CD8-positive, alpha-beta memory T cell (primary cell): ENCODE data around the gene HDAC3. TPM values are rescaled to one million over a fixed set of nuclear protein-coding genes. Genes with fewer than 3 reads are reported as not detected.
A peak's percentile ranks its signal among the peaks of the same experiment; 100 is the strongest.

ENCODE experiments used
- CTCF ChIA-PET: fragments of 350-600 bp; sonication (Branson Sonifier 250); formaldehyde crosslinking; loops from one replicate; lab custom pipeline; 2021; ENCODE audit warnings: antibody characterized with exemption; lab: Charles Lee
- POLR2A ChIA-PET: fragments of 350-600 bp; sonication (Branson Sonifier 250); formaldehyde crosslinking; loops from one replicate; lab custom pipeline; 2021; ENCODE audit warnings: antibody characterized with exemption; lab: Charles Lee
- DNase-seq, 5 donors: peaks; one replicate each; pipeline versions ENCODE4 v3.0.0 to v3.0.0-alpha.2; 2020 to 2022; ENCODE audit warnings: mixed read lengths in 1 of 5
- H3K27ac ChIP-seq: one replicate; pipeline ENCODE4 v1.7.0; 2013; ENCODE audit warnings: low read depth, mild to moderate bottlenecking, low read length, moderate library complexity
- H3K27me3 ChIP-seq: 2 replicates; pipeline ENCODE4 v1.7.0; 2013; ENCODE audit warnings: low read length, mild to moderate bottlenecking; ENCODE audit not compliant: insufficient read depth, poor library complexity, severe bottlenecking
- H3K36me3 ChIP-seq: 2 replicates; pipeline ENCODE4 v1.7.0; 2013; ENCODE audit warnings: mild to moderate bottlenecking, low read length, moderate library complexity; ENCODE audit not compliant: insufficient read depth
- H3K4me1 ChIP-seq: 2 replicates; pipeline ENCODE4 v1.7.0; 2013; ENCODE audit warnings: mild to moderate bottlenecking, low read length, moderate library complexity; ENCODE audit not compliant: insufficient read depth
- H3K4me3 ChIP-seq: 2 replicates; pipeline ENCODE4 v1.7.0; 2013; ENCODE audit warnings: mild to moderate bottlenecking, low read length
- H3K9me3 ChIP-seq: 2 replicates; pipeline ENCODE4 v1.7.0; 2013; ENCODE audit warnings: mild to moderate bottlenecking, low read length
- H3K27ac Mint-ChIP-seq, 8 donors: one replicate each; pipeline ENCODE4 v1.8.0; 2020 to 2021; ENCODE audit warnings: mixed read lengths in 8 of 8, mild to moderate bottlenecking in 6 of 8, inconsistent platforms in 3 of 8, moderate library complexity in 3 of 8
- H3K27me3 Mint-ChIP-seq, 2 donors: one replicate each; pipeline ENCODE4 v1.8.0; 2020 to 2021; ENCODE audit warnings: mixed read lengths in 2 of 2, mild to moderate bottlenecking in 1 of 2, moderate library complexity in 1 of 2
- H3K36me3 Mint-ChIP-seq, 3 donors: one replicate each; pipeline ENCODE4 v1.8.0; 2020 to 2021; ENCODE audit warnings: mixed read lengths in 3 of 3, inconsistent platforms in 1 of 3, mild to moderate bottlenecking in 1 of 3
- H3K4me1 Mint-ChIP-seq, 3 donors: one replicate each; pipeline ENCODE4 v1.8.0; 2020 to 2021; ENCODE audit warnings: mixed read lengths in 3 of 3, inconsistent platforms in 1 of 3, mild to moderate bottlenecking in 1 of 3
- H3K4me3 Mint-ChIP-seq, 7 donors: one replicate each; pipeline ENCODE4 v1.8.0; 2020 to 2021; ENCODE audit warnings: mixed read lengths in 7 of 7, mild to moderate bottlenecking in 6 of 7, moderate library complexity in 4 of 7, inconsistent platforms in 2 of 7
- H3K9me3 Mint-ChIP-seq, 5 donors: one replicate each; pipeline ENCODE4 v1.8.0; 2020 to 2022; ENCODE audit warnings: mixed read lengths in 5 of 5, mild to moderate bottlenecking in 3 of 5, moderate library complexity in 2 of 5, inconsistent platforms in 1 of 5
- polyA plus RNA-seq: library from polyadenylated mRNA; unstranded; fragments of 300-500 nt; fragmentation: Illumina TruSeq; gene quantifications from one replicate; pipeline ENCODE4 v1.2.3, GENCODE V29; 2021
- total RNA-seq, 2 experiments: library from RNA; stranded (reverse); gene quantifications; one replicate each; pipeline ENCODE4 v1.2.3, GENCODE V29; 2021

Gene HDAC3
- total and polyA plus RNA-seq, 3 experiments from 2014 or later, result 74.8 to 92.8 (median 78.6) TPM

GRCh38 chr5:141609044-141609443 is 27.6 kb downstream of the HDAC3 start:
- Histone ChIP-seq H3K9me3 (no peaks in the 10 kb centered on the region), H3K4me1 (peaks cover 91% of the 10 kb centered on the region), H3K27ac (no peak overlapping the region), H3K36me3 (peaks cover 3% of the 10 kb centered on the region), H3K27me3 (no peaks in the 10 kb centered on the region), H3K4me3 (peak overlapping the region; percentile 3)
- H3K4me3 Mint-ChIP-seq, result peak overlapping the region in 4 of 7 donors; percentile 38 to 72 (median 60)
- H3K36me3 Mint-ChIP-seq, result peaks cover 0 to 31% (median 12%) of the 10 kb centered on the region in 3 donors
- H3K4me1 Mint-ChIP-seq, result peaks cover 90 to 94% (median 93%) of the 10 kb centered on the region in 3 donors
- ChIA-PET CTCF (interaction anchor here (0.6 to 14.7 kb wide), 4 partner anchors 8 to 42 kb away, joined by 3 to 175 read pairs (median 30); partner anchors contain the start of genes DIAPH1, HDAC3 and RELL2), POLR2A (interaction anchor here (0.6 to 6.3 kb wide), 3 partner anchors 9 to 107 kb away, joined by 5 to 70 read pairs (median 7); partner anchors contain the start of gene DIAPH1)
- DNase-seq, result no peak
- no peaks in the 10 kb centered on the region for H3K9me3 Mint-ChIP-seq
- peak overlapping the region in 6 of 8 donors; percentile 78 to 99 (median 89) for H3K27ac Mint-ChIP-seq
- no peaks in the 10 kb centered on the region for H3K27me3 Mint-ChIP-seq

- DNase-seq, result no peak
- POLR2A ChIA-PET, result interaction anchor here (0.6 to 6.3 kb wide), 4 partner anchors 10 to 963 kb away, joined by 3 to 70 read pairs (median 6); partner anchors contain the start of gene DIAPH1
- Mint-ChIP-seq H3K4me1 (peaks cover 90 to 94% (median 93%) of the 10 kb centered on the region in 3 donors), H3K36me3 (peaks cover 0 to 31% (median 12%) of the 10 kb centered on the region in 3 donors), H3K4me3 (peak overlapping the region; percentile 38 to 78 (median 61)), H3K27ac (peak overlapping the region; percentile 77 to 99 (median 92)), H3K9me3 (no peaks in the 10 kb centered on the region), H3K27me3 (no peaks in the 10 kb centered on the region)
- peak overlapping the region; percentile 2 for H3K27ac ChIP-seq
- peak overlapping the region; percentile 12 for H3K4me3 ChIP-seq
- H3K4me1 ChIP-seq, result peaks cover 91% of the 10 kb centered on the region
- no peaks in the 10 kb centered on the region for H3K27me3 ChIP-seq
- CTCF ChIA-PET, result interaction anchor here (0.6 to 14.7 kb wide), 4 partner anchors 8 to 41 kb away, joined by 3 to 175 read pairs (median 30); partner anchors contain the start of genes DIAPH1, HDAC3 and RELL2
- H3K36me3 ChIP-seq, result peaks cover 3% of the 10 kb centered on the region
- H3K9me3 ChIP-seq, result no peaks in the 10 kb centered on the region
Observed at GRCh38 chr5:141608557-141608956, 28.1 kb downstream of the HDAC3 start.

DNA sequence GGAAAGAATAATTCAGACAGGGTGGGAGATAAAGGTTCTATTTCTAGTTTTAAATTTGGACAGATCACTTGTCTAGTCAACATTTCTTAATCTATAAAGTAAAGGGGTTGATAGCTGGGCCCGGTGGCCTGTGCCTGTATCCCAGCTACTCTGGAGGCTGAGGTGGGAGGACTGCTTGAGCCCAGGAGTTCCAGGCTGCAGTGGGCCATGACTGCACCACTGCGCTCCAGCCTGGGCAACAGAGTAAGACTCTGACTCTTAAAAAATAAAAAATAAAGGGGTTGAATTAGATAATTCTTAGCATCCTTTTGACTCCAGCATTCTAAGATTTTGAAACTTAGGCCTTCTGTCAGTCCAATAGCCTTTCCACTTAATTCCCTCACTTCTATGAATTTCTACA is 28.6 kb downstream of the HDAC3 start:
- Histone ChIP-seq H3K27ac (peak overlapping the region; percentile 2), H3K4me3 (no peak overlapping the region), H3K36me3 (peaks cover 3% of the 10 kb centered on the region), H3K4me1 (peaks cover 91% of the 10 kb centered on the region), H3K9me3 (no peaks in the 10 kb centered on the region), H3K27me3 (no peaks in the 10 kb centered on the region)
- ChIA-PET POLR2A (interaction anchor here (0.6 to 6.3 kb wide), 2 partner anchors 10 to 962 kb away, joined by 3 to 70 read pairs; partner anchors contain the start of gene DIAPH1), CTCF (interaction anchor here (1.8 to 14.7 kb wide), 3 partner anchors 9 to 41 kb away, joined by 5 to 175 read pairs (median 55); partner anchors contain the start of gene DIAPH1)
- no peaks in the 10 kb centered on the region for H3K27me3 Mint-ChIP-seq
- H3K36me3 Mint-ChIP-seq, result peaks cover 0 to 28% (median 12%) of the 10 kb centered on the region in 3 donors
- no peak for DNase-seq
- peak overlapping the region; percentile 77 to 99 (median 92) for H3K27ac Mint-ChIP-seq
- no peaks in the 10 kb centered on the region for H3K9me3 Mint-ChIP-seq
- H3K4me1 Mint-ChIP-seq, result peaks cover 89 to 94% (median 93%) of the 10 kb centered on the region in 3 donors
- peak overlapping the region; percentile 38 to 80 (median 67) for H3K4me3 Mint-ChIP-seq

- Mint-ChIP-seq H3K4me3 (peak overlapping the region; percentile 66 to 82 (median 77)), H3K27me3 (no peaks in the 10 kb centered on the region), H3K4me1 (peaks cover 89 to 96% (median 96%) of the 10 kb centered on the region in 3 donors), H3K9me3 (no peaks in the 10 kb centered on the region), H3K36me3 (peaks cover 0 to 11% (median 9%) of the 10 kb centered on the region in 3 donors), H3K27ac (peak overlapping the region; percentile 77 to 99 (median 92))
- Histone ChIP-seq H3K9me3 (no peaks in the 10 kb centered on the region), H3K4me3 (peak overlapping the region; percentile 33), H3K4me1 (peaks cover 90% of the 10 kb centered on the region), H3K27ac (peak overlapping the region; percentile 67), H3K27me3 (no peaks in the 10 kb centered on the region), H3K36me3 (no peaks in the 10 kb centered on the region)
- ChIA-PET POLR2A (interaction anchor here (0.7 to 6.3 kb wide), 3 partner anchors 9 to 14 kb away, joined by 4 to 70 read pairs (median 7); partner anchors contain the start of gene DIAPH1), CTCF (interaction anchor here (1.8 to 14.7 kb wide), 4 partner anchors 11 to 31 kb away, joined by 4 to 175 read pairs (median 30); partner anchors contain the start of genes DIAPH1, HDAC3 and RELL2)
- peak; percentile 54 to 88 (median 85) for DNase-seq
Observed at GRCh38 chr5:141605523-141606277, 30.9 kb downstream of the HDAC3 start.

DNA sequence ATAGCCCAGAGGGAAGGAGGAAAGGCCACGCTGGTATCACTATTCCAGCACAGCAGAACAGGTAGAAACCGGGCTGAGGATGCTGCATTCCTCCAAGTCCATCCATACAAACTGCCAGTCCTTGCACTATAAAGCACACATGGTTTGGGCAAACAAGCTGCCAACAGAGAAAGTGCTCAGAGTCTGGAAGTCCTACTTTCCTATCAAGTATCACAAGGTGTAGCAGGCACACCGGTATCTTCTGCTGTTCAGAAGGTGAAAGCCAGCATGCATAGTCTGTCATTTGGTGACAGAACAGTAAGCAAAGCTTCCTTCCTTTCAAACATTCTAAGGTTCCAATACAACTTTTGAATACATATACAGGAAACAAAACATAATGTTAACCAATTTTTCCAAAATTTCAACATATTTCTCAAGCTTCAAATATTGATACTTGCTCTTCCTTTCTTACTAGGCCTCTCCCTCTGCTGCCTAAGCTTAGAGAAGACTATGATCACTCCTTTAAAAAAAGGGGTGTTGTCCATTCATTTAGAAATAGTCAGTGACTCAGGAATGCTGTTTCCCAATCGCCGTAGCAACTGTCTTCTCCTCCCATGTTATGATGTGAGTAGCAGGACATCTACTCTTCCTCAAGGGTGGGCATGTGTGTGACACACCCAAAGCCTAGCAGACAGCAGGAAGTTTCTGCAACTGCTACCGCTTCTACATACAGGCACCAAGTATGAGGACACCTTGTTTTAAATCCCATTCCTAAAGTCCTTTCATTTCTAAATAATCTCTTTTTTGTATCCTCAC is 32.5 kb downstream of the HDAC3 start:
- ChIA-PET POLR2A (interaction anchor here (0.9 to 6.3 kb wide), 2 partner anchors 14 to 47 kb away, joined by 3 to 70 read pairs; partner anchors contain the start of genes DIAPH1 and FCHSD1), CTCF (interaction anchor here (4.8 to 14.7 kb wide), 2 partner anchors 12 to 13 kb away, joined by 46 to 175 read pairs; partner anchors contain the start of gene DIAPH1)
- Histone ChIP-seq H3K9me3 (no peaks in the 10 kb centered on the region), H3K36me3 (no peaks in the 10 kb centered on the region), H3K27ac (peak overlapping the region; percentile 7), H3K4me1 (peaks cover 96% of the 10 kb centered on the region), H3K27me3 (no peaks in the 10 kb centered on the region), H3K4me3 (peak overlapping the region; percentile 36)
- H3K36me3 Mint-ChIP-seq, result peaks cover 0 to 7% (median 5%) of the 10 kb centered on the region in 3 donors
- H3K27me3 Mint-ChIP-seq, result no peaks in the 10 kb centered on the region
- peak overlapping the region; percentile 41 to 83 (median 81) for H3K4me3 Mint-ChIP-seq
- no peaks in the 10 kb centered on the region for H3K9me3 Mint-ChIP-seq
- H3K4me1 Mint-ChIP-seq, result peaks cover 93 to 100% (median 98%) of the 10 kb centered on the region in 3 donors
- DNase-seq, result peak in 1 of 5 donors; percentile 29
- H3K27ac Mint-ChIP-seq, result peak overlapping the region; percentile 79 to 99 (median 94)

DNA sequence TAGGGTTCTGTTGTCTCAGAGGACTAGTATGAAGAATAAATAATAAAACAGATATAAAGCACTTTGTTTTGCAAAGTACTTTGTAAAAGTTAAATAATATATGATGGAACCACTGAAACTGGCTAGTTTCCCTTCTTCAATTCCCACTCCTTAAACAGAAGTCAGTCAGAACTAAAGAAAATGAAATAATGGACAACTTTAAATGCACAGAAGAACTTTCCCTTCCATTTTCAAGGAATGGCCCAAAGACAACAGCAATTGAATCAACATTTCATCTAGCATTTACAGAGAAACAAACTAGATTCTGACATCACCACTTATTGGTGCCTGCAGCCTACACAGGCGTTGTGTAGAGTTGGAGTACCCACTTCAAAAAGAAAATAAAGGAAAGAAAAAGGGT is 34.0 kb downstream of the HDAC3 start:
- Histone ChIP-seq H3K27ac (no peak overlapping the region), H3K36me3 (no peaks in the 10 kb centered on the region), H3K4me1 (peaks cover 96% of the 10 kb centered on the region), H3K9me3 (no peaks in the 10 kb centered on the region), H3K4me3 (no peak overlapping the region), H3K27me3 (no peaks in the 10 kb centered on the region)
- no peaks in the 10 kb centered on the region for H3K27me3 Mint-ChIP-seq
- DNase-seq, result no peak
- H3K4me1 Mint-ChIP-seq, result peaks cover 92 to 100% (median 98%) of the 10 kb centered on the region in 3 donors
- H3K9me3 Mint-ChIP-seq, result no peaks in the 10 kb centered on the region
- POLR2A ChIA-PET, result interaction anchor here (1.0 to 1.2 kb wide), 2 partner anchors 15 to 16 kb away, joined by 3 to 5 read pairs; partner anchors contain the start of gene DIAPH1
- H3K36me3 Mint-ChIP-seq, result peaks cover 0 to 5% (median under 1%) of the 10 kb centered on the region in 3 donors
- peak overlapping the region; percentile 79 to 99 (median 91) for H3K27ac Mint-ChIP-seq
- H3K4me3 Mint-ChIP-seq, result peak overlapping the region in 6 of 7 donors; percentile 36 to 76 (median 50)
- CTCF ChIA-PET, result interaction anchor here (4.8 to 14.7 kb wide), 2 partner anchors 10 to 14 kb away, joined by 46 to 175 read pairs; partner anchors contain the start of gene DIAPH1
